HG03558 (cell line): ENCODE results near the gene MAMDC4.
"Not testable (repeated sequence)": the region's sequence is repeated elsewhere in the genome, so short reads cannot be mapped to it uniquely, and the experiment has no call there.

ENCODE experiments used
- ATAC-seq: cut with Tn5 transposase; IDR thresholded peaks from one replicate; pipeline ENCODE4 v1.9.1; 2021; ENCODE audit warnings: moderate number of reproducible peaks; ENCODE audit not compliant: unreplicated experiment; ENCODE audit errors: extremely low read depth

MAMDC4 gene

DNA sequence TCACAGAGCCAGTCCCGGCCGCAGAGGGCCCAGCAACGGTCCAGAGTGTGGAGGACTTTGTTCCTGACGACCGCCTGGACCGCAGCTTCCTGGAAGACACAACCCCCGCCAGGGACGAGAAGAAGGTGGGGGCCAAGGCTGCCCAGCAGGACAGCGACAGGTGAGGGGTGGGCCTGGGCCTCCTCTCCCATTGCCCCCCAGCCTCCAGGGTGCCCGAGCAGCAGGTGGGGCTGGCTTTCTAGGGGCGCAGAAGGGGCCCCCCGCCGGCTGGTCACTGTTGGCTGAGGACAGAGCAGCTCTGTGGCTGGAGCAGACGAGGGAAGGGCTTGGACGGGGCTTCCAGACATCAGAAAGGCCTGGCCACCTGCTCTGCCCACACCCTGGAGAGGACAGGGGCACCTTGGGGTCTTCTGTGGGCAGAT is 14.3 kb upstream of the MAMDC4 start:
- ATAC-seq: not testable (repeated sequence)

DNA sequence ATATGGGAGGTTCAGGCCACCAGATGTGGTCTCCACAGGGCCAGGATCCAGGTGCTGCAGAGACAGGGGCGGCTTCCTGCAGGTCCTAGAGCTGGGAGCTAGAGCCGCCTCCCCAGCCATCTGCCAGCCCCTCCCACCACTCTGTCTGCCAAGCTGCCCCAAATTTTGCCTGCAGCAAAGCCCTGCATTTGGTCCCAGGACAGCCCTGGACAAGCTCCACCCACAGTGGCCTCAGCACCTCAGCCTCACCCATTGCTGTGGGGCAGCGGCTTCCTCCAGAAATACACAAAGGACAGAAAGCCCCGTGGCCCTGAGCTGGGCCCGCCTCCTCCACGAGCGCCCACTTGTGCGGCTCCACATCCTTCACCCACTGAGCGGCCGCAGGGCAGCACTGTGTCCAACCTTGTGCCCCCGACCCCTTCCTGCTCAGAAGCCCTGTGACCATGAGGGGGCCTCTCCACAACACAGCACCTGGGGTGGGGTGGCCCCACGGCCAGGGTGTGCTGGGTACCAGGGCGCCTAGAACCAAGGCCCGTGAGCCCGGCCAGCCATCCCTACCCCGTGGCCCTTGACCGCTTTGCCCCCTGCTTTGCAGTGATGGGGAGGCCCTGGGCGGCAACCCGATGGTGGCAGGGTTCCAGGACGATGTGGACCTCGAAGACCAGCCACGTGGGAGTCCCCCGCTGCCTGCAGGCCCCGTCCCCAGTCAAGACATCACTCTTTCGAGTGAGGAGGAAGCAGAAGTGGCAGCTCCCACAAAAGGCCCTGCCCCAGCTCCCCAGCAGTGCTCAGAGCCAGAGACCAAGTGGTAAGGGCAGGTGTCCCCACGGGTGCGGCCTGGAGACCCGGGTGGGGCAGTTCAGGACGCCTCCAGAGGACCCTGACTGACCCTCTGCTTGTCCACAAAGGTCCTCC is 13.6 kb upstream of the MAMDC4 start:
- ATAC-seq: no peak

DNA sequence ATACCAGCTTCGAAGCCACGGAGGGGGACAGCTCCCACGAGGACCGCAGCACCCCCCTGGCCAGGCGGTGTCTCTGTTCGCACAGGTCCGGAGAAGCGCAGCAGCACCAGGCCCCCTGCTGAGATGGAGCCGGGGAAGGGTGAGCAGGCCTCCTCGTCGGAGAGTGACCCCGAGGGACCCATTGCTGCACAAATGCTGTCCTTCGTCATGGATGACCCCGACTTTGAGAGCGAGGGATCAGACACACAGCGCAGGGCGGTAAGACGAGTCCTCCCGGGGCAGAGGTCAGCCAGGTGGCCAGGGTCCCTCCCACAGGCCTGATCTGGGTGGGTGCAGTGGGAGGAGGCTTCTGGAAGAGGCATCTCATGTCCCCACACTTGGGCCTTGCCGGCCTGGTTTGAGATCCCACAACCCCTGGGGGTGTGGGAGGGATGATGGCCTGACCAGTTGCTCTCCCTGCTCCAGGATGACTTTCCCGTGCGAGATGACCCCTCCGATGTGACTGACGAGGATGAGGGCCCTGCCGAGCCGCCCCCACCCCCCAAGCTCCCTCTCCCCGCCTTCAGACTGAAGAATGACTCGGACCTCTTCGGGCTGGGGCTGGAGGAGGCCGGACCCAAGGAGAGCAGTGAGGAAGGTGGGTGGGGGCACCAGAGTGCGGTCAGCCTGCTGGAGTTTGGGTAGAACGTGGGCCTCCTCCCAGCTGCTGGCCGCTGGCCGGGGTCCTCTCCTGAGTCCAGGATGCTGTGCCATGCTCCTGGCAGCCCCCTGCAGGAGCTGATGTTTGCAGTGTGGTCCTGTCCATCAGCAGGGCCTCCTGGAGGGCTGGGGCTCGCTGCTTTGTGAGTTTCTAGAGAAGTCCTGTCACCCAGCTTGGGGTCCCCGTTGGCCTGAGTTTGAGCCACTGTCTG is 12.7 kb upstream of the MAMDC4 start:
- no peak for ATAC-seq

DNA sequence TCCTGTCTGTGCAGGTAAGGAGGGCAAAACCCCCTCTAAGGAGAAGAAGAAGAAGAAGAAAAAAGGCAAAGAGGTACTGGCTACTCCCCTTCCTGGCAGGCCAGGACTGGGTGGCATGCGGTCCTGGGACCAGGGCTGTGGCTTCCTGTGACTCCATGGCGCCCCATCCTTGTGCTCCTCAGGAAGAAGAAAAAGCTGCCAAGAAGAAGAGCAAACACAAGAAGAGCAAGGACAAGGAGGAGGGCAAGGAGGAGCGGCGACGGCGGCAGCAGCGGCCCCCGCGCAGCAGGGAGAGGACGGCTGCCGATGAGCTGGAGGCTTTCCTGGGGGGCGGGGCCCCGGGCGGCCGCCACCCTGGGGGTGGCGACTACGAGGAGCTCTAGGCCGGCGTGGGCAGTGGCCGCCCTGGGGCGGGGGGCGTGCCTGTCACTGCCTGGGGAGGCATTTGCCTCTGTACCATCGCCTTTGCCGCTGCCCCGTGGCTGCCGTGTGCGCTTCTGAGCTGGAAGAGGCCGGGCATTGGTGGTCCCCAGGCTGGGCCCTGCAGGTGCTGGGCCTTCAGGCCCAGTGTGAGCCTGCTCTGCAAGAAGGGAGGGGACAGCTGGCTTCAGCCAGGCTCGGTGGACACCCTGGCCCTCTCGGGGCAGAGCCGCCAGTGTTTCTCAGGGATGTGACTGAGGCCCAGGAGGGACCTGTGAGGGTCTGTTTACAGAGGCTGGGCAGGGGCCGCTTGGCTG is 11.8 kb upstream of the MAMDC4 start:
- ATAC-seq: no peak

DNA sequence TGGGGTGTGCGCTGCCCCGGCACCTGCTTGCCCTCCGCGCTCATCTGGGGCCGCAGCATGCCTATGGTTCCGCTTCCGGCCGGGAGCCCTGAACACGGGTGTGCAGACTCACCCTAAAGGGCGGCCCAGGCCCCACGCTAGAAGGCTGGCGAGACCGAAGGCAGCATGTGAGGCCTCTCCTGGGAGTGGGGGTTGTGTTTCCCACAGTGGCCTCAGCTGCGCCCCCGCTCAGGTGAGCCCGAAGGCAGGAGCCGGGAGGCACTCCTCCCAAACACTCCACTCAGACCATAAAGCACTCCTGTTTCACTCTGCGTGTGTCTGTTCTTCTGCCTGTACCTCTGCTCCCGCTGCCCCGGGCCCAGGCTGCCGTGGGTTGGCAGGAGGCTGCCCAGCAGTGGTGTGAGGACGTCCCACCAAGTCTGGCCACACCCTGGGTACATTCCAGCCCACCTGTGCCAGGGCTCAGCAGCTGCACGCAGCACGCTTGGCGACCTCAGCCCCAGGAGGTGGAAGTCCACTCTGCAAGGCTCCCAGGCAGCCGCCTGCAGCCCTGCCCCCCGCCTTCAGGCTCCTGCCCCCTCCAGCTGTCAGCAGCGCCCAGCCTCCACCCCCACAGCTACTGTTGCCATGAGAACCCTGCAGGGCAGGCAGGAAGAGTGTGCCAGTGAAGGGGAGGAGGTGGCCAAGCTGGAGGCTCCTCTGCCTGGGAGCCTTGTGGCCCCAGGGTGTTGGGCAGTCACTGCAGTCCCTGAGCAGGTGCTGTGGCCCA is 11.1 kb upstream of the MAMDC4 start:
- no peak for ATAC-seq

DNA sequence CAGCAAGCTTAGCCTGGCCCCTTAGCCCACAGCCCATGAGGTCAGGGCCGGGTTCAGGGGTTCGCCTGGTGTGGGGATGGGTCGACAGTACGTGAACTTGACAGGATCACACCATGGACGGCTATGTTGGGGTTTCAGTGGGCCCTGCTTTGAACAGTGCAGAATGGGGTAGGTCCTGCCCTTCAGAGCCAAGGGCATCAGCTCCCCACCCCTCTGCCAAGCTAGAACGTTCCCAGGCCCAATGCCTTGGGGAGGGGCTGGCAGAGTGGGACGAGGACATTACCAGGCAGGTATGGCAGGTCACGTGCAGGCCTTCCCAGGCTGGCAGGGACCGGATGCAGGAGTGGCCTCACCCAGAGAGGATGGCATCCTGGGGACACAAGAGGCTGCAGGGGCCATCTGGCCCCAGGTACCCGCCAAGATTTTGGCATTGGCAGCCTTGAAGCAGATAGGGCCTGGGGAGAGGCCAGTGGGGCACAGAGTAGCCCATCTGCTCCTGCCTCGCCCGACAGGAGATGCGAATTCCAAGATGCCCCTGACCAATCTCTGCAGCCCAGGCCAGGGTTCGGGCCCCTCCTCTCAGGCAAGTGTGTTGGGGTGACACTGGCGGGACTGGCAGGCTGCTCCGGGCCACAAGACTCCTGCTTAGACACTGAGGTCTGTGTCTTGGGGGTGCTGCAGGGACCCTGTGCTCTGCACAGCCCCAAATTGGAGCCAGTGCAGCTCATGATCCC is 10.3 kb upstream of the MAMDC4 start:
- not testable (repeated sequence) for ATAC-seq

DNA sequence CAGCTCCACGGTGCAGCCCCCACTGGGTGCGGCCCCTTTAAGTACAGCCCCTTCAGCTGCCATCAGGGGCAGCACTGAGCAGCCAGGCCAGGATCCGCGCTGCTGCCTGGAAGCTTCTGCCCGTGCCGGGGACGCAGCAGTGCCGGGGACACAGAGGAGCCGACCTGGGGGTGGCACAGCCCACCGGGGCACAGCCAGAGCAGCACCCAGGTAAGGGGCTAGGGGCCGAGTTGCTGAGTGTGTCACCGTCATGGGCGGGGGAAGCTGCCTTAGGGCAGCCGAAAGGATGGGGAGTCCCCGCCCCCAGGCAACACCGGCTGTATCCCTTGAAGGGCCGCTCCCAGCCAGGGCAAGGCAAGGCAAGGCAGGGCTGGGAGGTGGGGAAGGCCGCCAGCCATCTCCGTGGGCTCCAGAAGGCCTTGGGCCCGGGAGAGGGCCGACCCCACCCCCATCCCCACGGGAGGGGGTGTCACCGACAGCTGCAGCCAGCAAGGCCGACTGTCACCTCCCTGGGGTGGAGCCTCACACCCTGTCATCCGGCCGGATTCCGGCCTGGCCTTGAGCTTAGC is 9.7 kb upstream of the MAMDC4 start, which contains the start of gene AJM1:
Gene AJM1, plus strand, starts transcription at position 99 of the 569 bp plus-strand sequence. CDS start 1,937 bp downstream, outside the sequence.
- not testable (repeated sequence) for ATAC-seq

DNA sequence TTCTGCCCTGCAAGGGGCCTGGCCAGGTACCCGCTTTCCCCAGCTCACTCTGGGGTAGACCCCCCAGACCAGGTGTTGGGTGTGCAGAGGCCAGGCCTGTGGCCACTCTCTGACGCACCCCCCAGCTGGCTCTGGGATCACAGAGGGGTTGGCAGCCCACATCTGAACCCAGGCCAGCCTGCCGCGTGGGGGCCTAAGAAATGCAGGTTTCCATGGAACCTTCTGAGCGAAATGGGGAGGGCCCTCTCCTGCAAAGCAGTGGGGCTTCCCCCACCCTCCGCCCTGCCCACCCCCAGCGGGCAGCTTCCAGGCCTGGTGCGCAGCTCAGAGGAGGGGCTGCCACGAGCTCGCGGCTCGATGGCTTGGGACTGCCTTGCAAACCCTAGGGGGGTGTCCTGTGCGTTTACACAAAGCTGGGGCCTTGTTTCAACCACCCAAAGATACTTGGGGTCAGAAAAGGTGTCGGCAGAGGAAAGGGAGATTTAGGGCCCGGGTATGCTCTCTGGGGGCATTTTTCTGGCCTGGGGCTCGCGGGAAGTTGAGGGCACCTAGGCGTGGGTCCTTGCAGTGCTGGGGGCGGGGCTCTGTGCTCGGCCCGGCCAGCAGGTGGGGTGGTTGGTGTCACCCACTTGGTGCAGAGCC is 8.9 kb upstream of the MAMDC4 start:
- not testable (repeated sequence) for ATAC-seq

DNA sequence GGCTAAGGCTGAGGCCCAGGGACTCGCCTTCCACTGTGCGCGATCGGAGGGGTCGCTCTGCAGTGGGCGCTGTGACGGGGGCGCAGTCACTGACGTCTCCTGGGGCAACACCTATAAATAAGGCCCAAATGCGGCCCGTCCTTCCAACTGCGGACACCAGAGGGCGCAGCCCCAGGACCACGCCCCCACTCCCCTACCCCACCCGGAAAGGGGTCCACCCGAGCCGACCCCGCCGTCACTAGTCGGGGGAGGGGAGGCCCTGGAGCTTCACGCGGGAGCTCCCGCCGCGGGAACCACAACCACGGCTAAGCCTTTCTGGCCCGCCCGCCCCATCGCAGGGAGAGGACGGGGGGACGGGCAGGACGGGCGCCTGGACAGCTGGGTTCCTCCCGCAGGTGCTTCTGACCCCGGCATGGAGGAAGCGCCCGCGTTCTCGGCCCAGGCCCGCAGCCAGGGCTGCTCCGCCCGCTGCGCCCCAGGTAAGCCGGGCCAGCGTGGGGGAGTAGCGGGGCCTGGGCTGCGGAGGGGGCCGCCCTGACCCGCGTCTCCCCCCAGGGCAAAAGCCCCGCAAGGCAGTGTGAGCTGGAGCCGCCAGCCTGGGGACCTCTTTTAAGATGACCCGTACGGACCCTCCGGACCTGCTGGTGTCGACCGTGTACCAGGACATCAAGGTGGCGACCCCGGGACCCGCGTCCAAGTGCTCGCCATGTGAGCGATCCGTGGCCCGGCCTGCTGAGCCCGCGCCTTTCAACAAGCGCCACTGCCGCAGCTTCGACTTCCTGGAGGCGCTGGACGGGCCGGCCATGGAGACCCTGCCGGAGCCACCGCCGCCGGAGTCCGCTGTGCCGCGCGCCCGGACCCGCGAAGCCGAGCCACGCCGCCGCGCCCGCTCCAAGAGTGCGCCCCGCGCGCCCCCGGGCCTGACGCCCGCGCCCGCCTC is 8.1 kb upstream of the MAMDC4 start:
- ATAC-seq: not testable (repeated sequence)

DNA sequence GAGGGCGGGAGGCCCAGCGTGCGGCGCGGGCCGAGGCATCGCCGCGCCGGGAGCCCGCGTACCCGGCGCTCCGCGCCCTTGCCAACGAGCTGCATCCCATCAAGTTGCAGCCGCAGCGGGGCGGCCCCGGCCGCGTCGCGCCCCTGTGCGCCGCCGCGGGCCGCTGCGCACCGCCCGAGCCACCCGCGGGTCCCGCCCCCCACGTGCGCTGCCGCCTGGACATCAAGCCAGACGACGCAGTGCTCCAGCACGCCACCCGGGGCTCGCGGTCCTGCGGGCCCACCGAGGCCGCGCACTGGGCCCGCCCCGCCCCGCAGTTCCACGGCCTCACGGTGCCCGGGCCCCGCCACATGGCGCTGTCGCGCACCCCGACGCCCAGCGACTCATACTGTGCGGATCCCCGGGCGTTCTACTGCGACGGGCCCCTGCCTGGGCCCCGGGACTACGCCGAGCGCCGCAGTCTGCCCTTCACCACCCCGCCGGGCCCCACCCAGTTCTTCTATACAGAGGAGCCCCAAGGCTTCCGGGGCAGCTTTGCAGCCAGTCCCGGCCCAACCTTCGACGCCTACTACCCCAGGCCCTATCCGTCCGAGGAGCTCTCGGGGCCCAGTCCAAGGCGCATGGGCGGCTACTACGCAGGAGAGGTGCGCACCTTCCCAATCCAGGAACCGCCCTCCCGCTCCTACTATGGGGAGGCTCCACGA is 7.2 kb upstream of the MAMDC4 start:
- no peak for ATAC-seq

DNA sequence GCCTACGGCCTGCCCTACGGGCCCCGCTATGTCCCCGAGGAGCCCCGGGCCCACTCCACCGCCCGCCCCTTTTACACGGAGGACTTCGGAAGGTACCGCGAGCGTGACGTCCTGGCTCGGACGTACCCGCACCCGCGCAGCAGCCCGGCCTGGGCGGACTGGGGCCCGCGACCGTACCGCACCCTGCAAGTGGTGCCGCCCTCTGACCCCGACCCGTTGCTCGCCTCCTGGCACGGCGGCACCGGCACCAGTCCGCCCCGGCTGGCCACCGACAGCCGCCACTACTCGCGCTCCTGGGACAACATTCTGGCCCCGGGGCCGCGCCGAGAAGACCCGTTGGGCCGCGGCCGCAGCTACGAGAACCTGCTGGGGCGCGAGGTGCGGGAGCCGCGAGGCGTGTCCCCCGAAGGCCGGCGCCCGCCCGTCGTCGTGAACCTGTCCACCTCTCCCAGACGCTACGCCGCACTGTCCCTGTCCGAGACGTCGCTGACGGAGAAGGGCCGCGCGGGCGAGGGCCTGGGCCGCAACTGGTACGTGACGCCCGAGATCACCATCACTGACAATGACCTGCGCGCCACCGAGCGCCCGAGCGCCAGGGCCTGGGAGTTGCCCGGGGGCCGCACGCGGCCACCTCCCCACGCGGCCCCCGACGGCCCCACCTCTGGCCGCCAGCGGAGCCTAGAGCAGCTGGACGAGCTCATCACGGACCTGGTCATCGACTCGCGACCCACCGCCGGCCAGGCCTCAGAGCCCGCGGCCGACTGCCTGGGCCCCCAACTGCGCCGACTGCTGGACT is 6.5 kb upstream of the MAMDC4 start:
- no peak for ATAC-seq

DNA sequence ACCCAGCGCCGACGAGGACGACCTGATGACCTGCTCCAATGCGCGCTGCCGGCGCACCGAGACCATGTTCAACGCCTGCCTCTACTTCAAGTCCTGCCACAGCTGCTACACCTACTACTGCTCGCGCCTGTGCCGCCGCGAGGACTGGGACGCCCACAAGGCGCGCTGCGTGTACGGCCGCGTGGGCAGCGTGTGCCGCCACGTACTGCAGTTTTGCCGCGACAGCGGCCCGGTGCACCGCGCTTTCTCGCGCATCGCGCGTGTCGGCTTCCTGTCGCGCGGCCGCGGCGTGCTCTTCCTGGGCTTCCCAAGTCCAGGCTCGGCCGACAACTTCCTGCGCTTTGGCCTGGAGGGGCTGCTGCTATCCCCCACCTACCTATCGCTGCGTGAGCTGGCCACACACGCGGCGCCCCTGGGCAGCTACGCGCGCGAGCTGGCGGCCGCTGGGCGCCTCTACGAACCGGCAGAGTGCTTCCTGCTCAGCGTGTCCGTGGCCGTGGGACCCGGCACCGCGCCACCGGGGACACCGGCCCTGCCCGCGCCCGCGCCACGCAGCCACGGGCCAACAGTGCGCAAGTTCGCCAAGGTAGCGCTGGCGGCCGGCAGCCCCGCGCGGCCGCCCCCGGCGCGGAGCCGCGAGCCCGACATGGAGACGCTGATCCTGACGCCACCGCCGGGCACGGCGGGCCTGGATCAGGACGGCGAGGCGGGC is 5.6 kb upstream of the MAMDC4 start:
- ATAC-seq: no peak

DNA sequence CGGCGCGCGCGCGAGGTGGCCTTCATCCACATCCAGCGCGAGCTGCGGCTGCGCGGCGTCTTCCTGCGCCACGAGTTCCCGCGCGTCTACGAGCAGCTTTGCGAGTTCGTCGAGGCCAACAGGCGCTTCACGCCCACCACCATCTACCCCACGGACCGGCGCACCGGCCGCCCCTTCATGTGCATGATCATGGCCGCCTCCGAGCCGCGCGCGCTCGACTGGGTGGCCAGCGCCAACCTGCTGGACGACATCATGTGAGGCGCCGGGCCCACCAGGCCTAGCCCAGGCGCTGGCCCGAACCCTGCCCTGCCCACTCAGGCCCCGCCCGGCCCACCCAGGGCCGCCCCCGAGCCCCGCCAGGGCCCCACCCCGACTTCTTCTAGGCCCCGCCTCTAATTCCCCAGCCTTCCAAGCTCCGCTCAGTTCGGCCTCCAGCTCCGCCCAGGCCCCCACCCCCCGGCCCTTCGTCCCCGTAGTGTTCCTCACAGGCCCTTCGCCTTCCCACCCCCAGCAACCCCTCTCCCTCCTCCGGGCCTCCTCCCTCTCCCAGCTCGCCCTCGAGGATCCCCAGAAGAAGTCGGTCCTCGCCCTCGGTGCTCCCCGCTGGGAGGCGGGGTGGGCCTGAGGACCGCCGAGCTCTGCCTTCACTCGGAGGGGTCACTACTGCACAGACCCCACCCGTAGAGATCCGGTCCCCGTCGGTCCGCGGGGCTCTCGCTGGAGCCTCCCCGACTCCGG is 4.9 kb upstream of the MAMDC4 start:
- no peak for ATAC-seq

DNA sequence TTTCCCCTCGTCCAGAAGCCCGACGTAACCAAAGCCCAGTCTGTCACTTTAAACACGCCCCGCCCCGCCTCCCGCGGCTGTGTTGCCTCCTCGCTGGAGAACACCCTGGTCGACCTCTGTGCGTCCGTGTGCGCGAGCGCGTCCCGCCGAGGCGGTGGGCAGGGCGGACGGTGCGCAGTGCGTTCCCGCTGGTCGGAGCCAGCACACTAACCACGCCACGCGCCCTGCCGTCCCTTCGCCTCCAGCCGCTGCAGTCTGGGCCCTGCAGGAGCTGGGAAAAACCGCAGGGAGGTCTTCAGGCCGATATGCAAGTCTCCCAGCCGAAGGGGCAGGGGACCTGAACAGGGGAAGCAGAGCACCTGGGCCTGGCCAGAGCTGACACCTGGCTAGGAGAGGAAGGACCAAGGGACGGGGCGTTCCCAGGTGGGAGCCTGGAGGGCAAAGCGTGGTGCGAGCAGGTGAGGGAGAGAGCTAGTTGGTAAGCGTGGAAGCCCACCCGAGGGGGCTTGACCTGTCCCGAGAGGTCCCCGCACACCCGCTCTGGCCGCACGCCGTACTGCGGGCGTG is 4.2 kb upstream of the MAMDC4 start:
- ATAC-seq: no peak
